ENCODE measurements around the gene TNFRSF4. TPM values are rescaled to one million over a fixed set of nuclear protein-coding genes. Genes with fewer than 3 reads are reported as not detected.
"Not testable (repeated sequence)": the region's sequence is repeated elsewhere in the genome, so short reads cannot be mapped to it uniquely, and the experiment has no call there.

TNFRSF4 gene
- 1 to 10 TPM; 2.0 to 5.8 (median 4.1) TPM for polyA plus RNA-seq (ENCODE audit: insufficient read depth in 1 of 5, insufficient read length in 5 of 5, low replicate concordance in 1 of 5)
- long read RNA-seq, donor 1, partial matches to known transcripts: 0 of 1 reads
- long read RNA-seq, donor 1, other reads (novel, unspliced or antisense): 0 of 1 reads
- long read RNA-seq, donor 2, partial matches to known transcripts: 0 of 2 reads
- long read RNA-seq, donor 2, other reads (novel, unspliced or antisense): 0 of 2 reads
- long read RNA-seq, donor 3: 0 reads
- long read RNA-seq, donor 4: 0 reads
- long read RNA-seq, donor 5, partial matches to known transcripts: 0 of 2 reads
- long read RNA-seq, donor 5, other reads (novel, unspliced or antisense): 0 of 2 reads
- long read RNA-seq, donor 6, partial matches to known transcripts: 0 of 1 reads
- long read RNA-seq, donor 6, other reads (novel, unspliced or antisense): 0 of 1 reads
- long read RNA-seq, donor 7, partial matches to known transcripts: 0 of 2 reads
- long read RNA-seq, donor 7, other reads (novel, unspliced or antisense): 0 of 2 reads
- long read RNA-seq, donor 8: 0 reads

- DNase-seq: no peak
Measured at GRCh38 chr1:1213345-1214265, at the start of gene TNFRSF4. Gene TNFRSF4, minus strand, starts transcription at chr1:1214153. Its CDS starts 26 bp downstream, at chr1:1214127.

DNA sequence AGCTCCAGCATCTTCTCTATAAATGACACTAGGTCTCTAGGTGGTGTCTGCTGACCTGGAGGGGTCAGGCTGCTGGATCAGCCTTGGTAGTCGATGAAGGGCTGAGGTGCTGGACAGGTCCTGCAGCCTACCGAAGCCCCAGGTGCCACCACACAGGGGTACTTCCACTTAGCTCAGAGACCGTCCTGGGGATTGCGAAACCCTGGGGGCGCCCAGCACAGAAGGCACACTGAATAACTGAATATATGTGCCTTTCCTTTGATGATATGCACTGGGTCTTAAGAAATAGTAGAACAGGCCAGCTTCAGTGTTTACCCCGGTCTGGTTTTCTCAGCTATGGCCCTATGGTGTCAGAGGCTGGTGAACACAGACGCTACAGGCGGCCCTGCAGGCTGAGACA, 48.8 kb upstream of the TNFRSF4 start:
- no peak for DNase-seq

GRCh38 chr1:1262071-1262470, 48.1 kb upstream of the TNFRSF4 start:
- DNase-seq: no peak

- no peak for DNase-seq
Measured at GRCh38 chr1:1260843-1261560, 47.0 kb upstream of the TNFRSF4 start.

DNA sequence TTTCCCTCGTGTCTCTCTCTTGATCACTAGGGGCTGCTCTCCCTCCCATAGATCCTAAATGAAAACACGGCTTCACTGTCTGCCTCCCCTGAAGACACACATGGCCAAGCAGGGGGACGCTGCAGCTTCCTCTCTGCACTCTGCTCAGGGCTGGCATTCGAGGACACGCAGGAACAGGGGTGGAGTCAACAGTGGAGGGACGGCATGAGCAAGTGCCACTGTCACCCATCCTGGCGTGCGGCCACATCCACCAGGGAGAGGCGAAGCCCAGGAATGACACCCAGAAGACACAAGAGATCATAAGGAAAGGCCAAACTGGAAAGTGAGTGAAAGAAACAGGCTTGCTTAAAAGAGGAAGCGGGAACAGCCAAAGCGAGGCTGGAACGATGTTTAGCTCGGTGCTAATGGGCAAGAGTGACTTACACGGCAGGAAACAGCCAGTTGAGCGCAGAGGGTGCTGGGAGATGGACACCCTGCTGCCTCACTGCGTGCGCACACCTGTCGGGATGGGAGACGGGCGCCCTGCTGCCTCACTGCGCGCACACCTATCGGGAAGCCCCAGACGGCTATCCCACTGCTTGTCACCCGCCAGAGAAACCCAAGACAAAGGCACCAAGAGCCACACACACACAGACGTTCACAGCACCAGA, 46.1 kb upstream of the TNFRSF4 start:
- DNase-seq: no peak

GRCh38 chr1:1259540-1259939, 45.6 kb upstream of the TNFRSF4 start:
- DNase-seq: no peak

DNA sequence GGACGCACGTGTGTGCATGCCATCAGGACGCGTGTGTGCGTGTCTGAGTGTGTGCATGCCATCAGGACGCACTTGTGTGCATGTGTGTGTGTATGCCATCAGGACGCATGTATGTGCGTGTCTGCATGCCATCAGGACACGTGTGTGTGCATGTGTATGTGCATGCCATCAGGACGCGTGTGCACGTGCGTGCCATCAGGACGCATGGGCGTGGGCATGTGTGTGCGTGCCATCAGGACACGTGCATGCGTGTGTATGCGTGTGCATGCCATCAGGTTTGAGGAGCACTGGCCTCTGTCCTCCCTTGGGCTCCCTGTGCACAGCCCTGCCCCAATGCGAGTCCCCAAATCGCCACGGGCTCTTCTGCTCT, 45.2 kb upstream of the TNFRSF4 start:
- DNase-seq: no peak

DNA sequence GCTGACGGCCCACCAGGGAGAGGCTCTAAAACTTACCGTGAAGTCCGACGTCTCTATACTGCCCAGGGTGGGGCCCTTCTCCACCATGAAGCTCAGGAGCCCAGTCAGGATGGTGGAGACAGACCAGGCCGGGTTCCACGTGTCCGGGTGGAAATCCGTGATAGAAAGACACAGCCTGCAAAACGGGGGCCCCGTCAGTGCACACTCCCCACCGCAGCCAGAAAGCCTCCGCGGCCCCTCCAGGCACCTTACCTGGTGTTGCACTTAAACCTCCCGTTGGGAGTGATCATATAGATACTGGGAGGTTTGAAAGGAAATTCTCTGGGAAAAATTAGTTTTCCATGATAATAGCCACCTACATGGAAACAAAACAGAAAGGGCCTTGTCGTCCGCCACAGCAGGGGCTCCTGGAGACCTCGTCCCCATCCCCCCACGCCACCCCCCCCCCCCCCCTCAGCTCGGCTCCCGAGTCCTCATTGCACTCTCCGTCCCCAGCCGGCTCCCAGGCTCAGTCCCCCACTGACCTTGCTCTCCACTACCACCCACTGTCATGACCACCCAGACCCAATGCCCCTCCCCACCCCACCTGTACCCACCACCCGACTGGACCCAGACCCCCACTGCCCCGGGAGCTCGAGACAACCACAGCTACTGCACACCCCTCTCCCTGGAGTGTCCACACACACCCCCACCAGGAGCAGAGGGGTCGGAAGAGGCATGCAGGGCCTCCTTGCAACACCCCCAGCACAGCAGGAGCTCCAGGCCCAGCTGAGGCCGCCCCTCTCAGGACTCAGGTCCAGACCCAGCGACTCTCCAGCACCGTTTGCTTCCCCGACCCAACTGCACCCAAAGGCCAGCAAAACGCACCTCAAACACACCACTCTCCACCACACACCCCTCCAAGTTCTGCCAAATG, 43.3 kb upstream of the TNFRSF4 start:
- no peak for DNase-seq

DNA sequence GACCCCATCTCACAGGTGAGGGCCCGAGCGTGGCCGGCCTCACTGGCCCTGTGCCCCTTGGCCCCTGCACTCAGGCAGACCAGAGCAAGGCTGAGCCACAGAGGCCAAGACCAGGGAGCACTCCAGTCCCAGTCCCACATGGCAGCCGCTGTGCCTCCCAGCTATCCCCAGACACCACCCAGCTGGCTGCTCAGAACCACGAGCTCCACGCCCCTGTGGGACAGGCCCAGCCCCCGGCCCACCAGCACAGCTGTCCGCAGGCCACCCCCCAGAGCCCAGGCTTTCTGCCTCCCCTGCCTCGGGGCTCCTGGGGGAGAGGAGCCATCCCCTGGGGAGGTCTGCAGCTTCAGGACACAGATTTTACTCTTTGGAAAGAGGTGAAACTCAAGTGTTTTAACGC, 41.7 kb upstream of the TNFRSF4 start:
- DNase-seq: no peak

DNA sequence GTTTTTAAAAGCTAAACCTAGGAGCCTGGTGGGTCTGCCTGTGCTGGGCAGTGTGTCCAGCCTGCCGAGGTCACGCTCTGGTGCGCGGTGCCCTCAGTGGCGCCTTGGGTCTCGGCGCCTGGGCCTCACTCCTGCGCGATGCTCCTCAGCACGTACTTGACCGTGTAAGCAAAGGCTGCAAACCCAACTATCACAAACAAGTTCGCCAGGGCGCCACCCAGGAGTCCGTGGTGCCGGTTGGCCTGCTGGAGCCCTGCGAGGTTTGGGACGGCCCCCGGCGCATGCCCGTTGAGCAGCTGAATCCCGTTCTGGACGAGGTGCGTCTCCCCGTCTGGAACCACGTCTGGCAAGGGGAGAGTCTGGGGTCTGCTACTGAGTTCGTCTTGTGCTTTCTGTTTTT, 41.1 kb upstream of the TNFRSF4 start:
- no peak for DNase-seq

DNA sequence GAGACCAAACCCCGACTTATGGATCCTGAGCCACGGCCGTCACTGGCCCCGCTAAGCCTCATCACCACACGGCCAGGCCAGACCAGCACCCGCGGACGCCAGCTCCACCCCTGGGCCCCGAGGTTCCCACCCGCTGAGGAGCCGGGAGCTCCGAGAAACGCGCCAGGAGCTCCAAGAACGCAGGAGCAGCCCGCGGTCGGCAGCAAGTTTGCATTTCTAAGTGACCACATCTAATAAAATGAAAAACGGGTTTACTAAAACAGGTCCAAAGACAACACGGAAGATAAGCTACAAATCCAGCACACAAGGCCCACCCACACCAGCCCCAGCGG, 40.7 kb upstream of the TNFRSF4 start:
- no peak for DNase-seq

- DNase-seq: no peak
Measured at GRCh38 chr1:1253972-1254666, 40.2 kb upstream of the TNFRSF4 start.

GRCh38 chr1:1253314-1253713, 39.4 kb upstream of the TNFRSF4 start:
- DNase-seq: no peak

- DNase-seq: no peak
Measured at GRCh38 chr1:1250786-1251284, 36.9 kb upstream of the TNFRSF4 start.

DNA sequence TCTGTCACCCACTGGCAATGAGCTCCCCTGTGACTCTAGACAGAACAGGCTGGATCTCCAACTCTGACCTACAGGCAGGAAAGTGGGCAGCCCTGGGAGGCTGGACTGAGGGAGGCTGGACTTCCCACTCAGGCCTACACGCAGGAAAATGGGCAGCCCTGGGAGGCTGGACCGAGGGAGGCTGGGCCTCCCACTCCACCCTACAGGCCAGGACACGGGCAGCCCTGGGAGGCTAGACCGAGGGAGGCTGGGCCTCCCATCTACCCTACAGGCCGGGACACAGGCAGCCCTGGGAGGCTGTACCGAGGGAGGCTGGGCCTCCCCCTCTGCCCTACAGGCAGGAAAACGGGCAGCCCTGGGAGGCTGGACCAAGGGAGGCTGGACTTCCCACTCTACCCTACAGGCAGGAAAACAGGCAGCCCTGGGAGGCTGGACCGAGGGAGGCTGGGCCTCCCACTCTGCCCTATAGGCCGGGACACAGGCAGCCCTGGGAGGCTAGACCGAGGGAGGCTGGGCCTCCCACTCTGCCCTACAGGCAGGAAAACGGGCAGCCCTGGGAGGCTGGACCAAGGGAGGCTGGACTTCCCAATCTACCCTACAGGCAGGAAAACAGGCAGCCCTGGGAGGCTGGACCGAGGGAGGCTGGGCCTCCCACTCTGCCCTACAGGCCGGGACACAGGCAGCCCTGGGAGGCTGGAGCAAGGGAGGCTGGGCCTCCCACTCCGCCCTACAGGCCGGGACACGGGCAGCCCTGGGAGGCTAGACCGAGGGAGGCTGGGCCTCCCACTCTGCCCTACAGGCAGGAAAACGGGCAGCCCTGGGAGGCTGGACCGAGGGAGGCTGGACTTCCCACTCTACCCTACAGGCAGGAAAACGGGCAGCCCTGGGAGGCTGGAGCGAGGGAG, 34.3 kb upstream of the TNFRSF4 start:
- DNase-seq: not testable (repeated sequence)

- no peak for DNase-seq
Measured at GRCh38 chr1:1247341-1247913, 33.5 kb upstream of the TNFRSF4 start.

DNA sequence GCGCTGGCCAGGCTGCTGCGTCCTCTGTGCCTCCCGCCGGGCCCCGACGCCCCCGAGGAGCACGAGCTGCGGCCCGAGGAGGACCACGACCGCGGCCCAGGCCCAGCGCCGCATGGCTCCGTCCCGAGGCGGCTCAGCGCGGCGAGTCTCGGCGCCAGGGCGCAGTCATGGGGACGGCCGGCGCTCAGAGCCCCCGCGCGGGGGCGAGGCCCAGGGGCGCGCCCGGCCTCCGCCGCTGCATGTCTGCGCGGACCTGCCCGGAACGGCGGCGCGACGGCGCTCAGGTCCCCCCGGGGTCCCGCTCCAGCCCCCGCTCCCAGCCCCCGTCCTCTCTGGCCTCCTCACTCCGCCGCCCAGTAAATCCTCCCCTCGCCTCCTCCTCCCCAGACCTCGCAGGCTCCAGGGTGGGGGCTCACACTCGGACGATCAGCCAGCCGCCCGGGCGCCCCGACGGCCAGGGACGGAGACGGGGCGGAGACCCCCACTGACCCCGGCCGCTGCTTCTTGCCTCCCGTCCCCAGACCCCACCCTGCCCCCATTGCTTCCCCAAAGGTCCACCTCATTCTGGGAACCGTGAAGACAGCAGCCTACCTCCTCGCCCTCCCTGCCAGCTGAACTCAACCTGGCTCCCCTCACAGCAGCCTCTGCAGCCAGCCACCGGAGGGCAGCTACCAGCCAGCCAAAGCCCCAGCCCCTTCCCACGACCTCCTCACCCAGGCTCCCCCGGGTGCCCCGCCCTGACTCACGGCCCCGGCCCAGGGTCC, 32.8 kb upstream of the TNFRSF4 start, which contains the start of gene C1QTNF12:
Gene C1QTNF12 (minus strand): TSS at position 146 of the 764 bp plus-strand sequence. CDS start 32 bp downstream, at position 114.
- DNase-seq: no peak
